HCT116 (cell line): ENCODE data around the gene DDX60. TPM values are rescaled to one million over a fixed set of nuclear protein-coding genes. Genes with fewer than 3 reads are reported as not detected.

ENCODE experiments used
- ATAC-seq: fragments of 200-7000 bp; cut with Tn5 transposase; 2 replicates; pipeline ENCODE4 v1.9.1; 2020; ENCODE audit warnings: mild to moderate bottlenecking, moderate library complexity
- BruUV-seq: library from RNA; stranded (reverse); fragments of 400-500 nt; replicated peaks from 2 replicates; lab custom pipeline; 2021; lab: Mats Ljungman, UMichigan
- CTCF ChIA-PET: fragments of 300-600 bp; sonication (Branson Sonifier 250); formaldehyde crosslinking; loops from one replicate; lab custom pipeline; 2021; ENCODE audit warnings: antibody characterized with exemption; lab: Charles Lee
- POLR2A ChIA-PET: fragments of 300-600, 350-600 bp; sonication (Branson Sonifier 250); formaldehyde crosslinking; loops from one replicate; lab custom pipeline; 2021; ENCODE audit warnings: antibody characterized with exemption; lab: Charles Lee
- RAD21 ChIA-PET, 2 experiments: fragments of 300-600 bp; sonication (Branson Sonifier 250); formaldehyde crosslinking; loops; one replicate each; lab custom pipeline; 2023; ENCODE audit warnings: low total read pairs in 2 of 2; ENCODE audit not compliant: uncharacterized antibody in 2 of 2, unreplicated experiment in 2 of 2, low non-redundant PET in 1 of 2; lab: Charles Lee
- DNase-seq: peaks from one replicate; pipeline ENCODE4 v3.0.0-alpha.2; 2010; ENCODE audit warnings: low read depth, low spot score
- H2AFZ ChIP-seq: fragments of 200-600 bp; shearing (Covaris generic), sonication (generic); 2 replicates; pipeline ENCODE4 v1.6.1; 2017; ENCODE audit warnings: low read depth, mixed run types, mixed read lengths, antibody characterized with exemption, low read length; ENCODE audit not compliant: poor library complexity, severe bottlenecking
- H3K27ac ChIP-seq: 2 replicates; pipeline ENCODE4 v1.5.1; 2012; ENCODE audit warnings: low read depth, low read length
- H3K27me3 ChIP-seq: fragments of 200-600 bp; sonication (generic); 2 replicates; pipeline ENCODE4 v1.6.1; 2016; ENCODE audit warnings: mixed run types, low read length, mixed read lengths; ENCODE audit not compliant: insufficient read depth
- H3K36me3 ChIP-seq, 2 experiments: fragments of 200-500 bp in 1 of 2; fragments of 200-600 bp in 1 of 2; sonication (Bioruptor generic) in 1 of 2; sonication (generic) in 1 of 2; 2 replicates each; pipeline versions ENCODE4 v1.5.1 to v1.6.1; 2014 to 2016; ENCODE audit warnings: low read length in 2 of 2, inconsistent platforms in 1 of 2, mixed read lengths in 1 of 2, mixed run types in 1 of 2; ENCODE audit not compliant: insufficient read depth in 2 of 2, control insufficient read depth in 1 of 2
- H3K4me1 ChIP-seq, 2 experiments: fragments of 200-600 bp in 1 of 2; sonication (generic) in 1 of 2; 2 replicates each; pipeline versions ENCODE4 v1.5.1 to v1.6.1; 2012 to 2017; ENCODE audit warnings: low read length in 2 of 2, inconsistent platforms in 1 of 2, mild to moderate bottlenecking in 1 of 2, mixed read lengths in 1 of 2, mixed run types in 1 of 2, moderate library complexity in 1 of 2; ENCODE audit not compliant: insufficient read depth in 2 of 2, control insufficient read depth in 1 of 2
- H3K4me2 ChIP-seq: fragments of 200-600 bp; sonication (generic); 2 replicates; pipeline ENCODE4 v1.6.1; 2017; ENCODE audit warnings: mixed run types, low read length, mixed read lengths
- H3K4me3 ChIP-seq, 2 experiments: fragments of 200-600 bp in 1 of 2; sonication (generic) in 1 of 2; replicated peaks in 1 of 2; 2 replicates each; pipeline ENCODE4 v1.5.1; 2011 to 2016; ENCODE audit warnings: low read length in 2 of 2, control low read depth in 1 of 2, low read depth in 1 of 2, mild to moderate bottlenecking in 1 of 2, mixed read lengths in 1 of 2, mixed run types in 1 of 2
- H3K79me2 ChIP-seq: fragments of 200-600 bp; sonication (generic); 2 replicates; pipeline ENCODE4 v1.6.1; 2017; ENCODE audit warnings: mild to moderate bottlenecking, mixed run types, low read length, moderate library complexity, mixed read lengths; ENCODE audit not compliant: insufficient read depth
- H3K9ac ChIP-seq: fragments of 200-600 bp; sonication (generic); 2 replicates; pipeline ENCODE4 v1.6.1; 2016; ENCODE audit warnings: low read length, mixed read lengths
- H3K9me2 ChIP-seq: fragments of 200-600 bp; sonication (generic), shearing (Covaris generic); 2 replicates; pipeline ENCODE4 v1.6.1; 2017; ENCODE audit warnings: mixed run types, mild to moderate bottlenecking, moderate library complexity; ENCODE audit not compliant: insufficient read depth
- H3K9me3 ChIP-seq, 2 experiments: fragments of 200-500 bp in 1 of 2; fragments of 200-600 bp in 1 of 2; sonication (Bioruptor generic) in 1 of 2; sonication (generic) in 1 of 2; 2 replicates each; pipeline ENCODE4 v1.6.1; 2014 to 2017; ENCODE audit warnings: low read length in 2 of 2, mixed read lengths in 2 of 2, inconsistent platforms in 1 of 2, low read depth in 1 of 2, mild to moderate bottlenecking in 1 of 2, mixed run types in 1 of 2, moderate library complexity in 1 of 2; ENCODE audit not compliant: control insufficient read depth in 1 of 2, insufficient read depth in 1 of 2
- H4K20me1 ChIP-seq: fragments of 200-600 bp; sonication (generic), shearing (Covaris generic); 2 replicates; pipeline ENCODE4 v1.6.1; 2017; ENCODE audit warnings: mixed run types, mild to moderate bottlenecking, moderate library complexity; ENCODE audit not compliant: insufficient read depth
- CEBPB ChIP-seq: IDR thresholded peaks from 2 replicates; pipeline ENCODE4 v1.6.1; 2012; ENCODE audit warnings: low read depth
- ELF1 ChIP-seq: IDR thresholded peaks from 2 replicates; pipeline ENCODE4 v1.6.1; 2012; ENCODE audit warnings: low read depth, borderline replicate concordance
- EZH2 ChIP-seq: fragments of 200-600 bp; sonication (generic); IDR thresholded peaks from 2 replicates; pipeline ENCODE4 v1.6.1; 2017; ENCODE audit warnings: antibody characterized with exemption, mixed run types
- JUND ChIP-seq: IDR thresholded peaks from 2 replicates; pipeline ENCODE4 v1.6.1; 2012
- SP1 ChIP-seq: IDR thresholded peaks from 2 replicates; pipeline ENCODE4 v1.6.1; 2012; ENCODE audit warnings: low read depth
- SRF ChIP-seq: IDR thresholded peaks from 2 replicates; pipeline ENCODE4 v1.6.1; 2012; ENCODE audit warnings: low read depth
- TCF7L2 ChIP-seq: IDR thresholded peaks from 2 replicates; pipeline ENCODE4 v1.7.0; 2011; ENCODE audit warnings: borderline replicate concordance, inconsistent platforms; ENCODE audit not compliant: insufficient read depth, insufficient read length; ENCODE audit errors: extremely low read depth
- ZNF274 ChIP-seq: fragments of 200-500 bp; sonication (Bioruptor generic); IDR thresholded peaks from 2 replicates; pipeline ENCODE4 v1.6.1; 2014; ENCODE audit warnings: mild to moderate bottlenecking, low read depth, low read length, inconsistent platforms
- intact Hi-C: fragments of 100-400 bp; cut with micrococcal nuclease; formaldehyde crosslinking; loops from 2 replicates; pipeline ENCODE4 v1.10.0; 2022
- total RNA-seq: library from RNA; stranded (reverse); gene quantifications from one replicate; pipeline ENCODE4 v1.2.1, GENCODE V29; 2021; ENCODE audit not compliant: unreplicated experiment
- TF ChIP-seq, protein P1 (sequence below): IDR thresholded peaks from 2 replicates; pipeline ENCODE4 v1.6.1; 2012

Gene DDX60
- total RNA-seq, 1 experiment from 2014 or later = 6.5 TPM

DNA sequence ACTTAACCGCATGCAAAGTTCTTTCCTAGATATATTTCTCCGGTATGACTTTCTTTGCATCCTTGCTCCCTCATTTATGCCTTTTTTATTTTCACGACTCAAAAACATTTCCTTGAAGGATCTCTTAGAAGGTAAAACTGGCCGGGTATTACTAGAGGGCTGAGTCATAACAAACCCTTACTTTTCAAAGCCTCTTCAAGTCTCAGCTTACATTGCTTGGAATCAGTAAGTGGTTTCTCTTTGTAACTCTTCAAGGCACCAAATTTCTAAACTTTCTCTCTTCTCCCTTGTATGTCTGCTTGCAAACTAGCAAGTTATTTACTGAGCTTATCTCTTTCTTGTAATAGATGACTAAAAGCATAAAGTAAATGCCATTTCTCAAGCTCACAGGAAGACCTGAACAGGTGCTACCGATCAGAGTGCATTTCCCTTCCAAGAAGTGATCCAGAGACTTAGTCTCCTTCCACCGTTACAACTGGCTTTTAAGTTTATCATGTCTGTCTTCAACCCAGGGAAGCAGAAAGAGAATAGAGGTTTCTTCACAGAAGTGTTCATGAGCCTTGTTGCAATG lies 150.8 kb downstream of the DDX60 start:
- H4K20me1 ChIP-seq = no peaks in the 10 kb centered on the region
- H3K9me3 ChIP-seq = no peaks in the 10 kb centered on the region
- ChIA-PET POLR2A (no interaction called here), CTCF (no interaction called here), RAD21 (no interaction called here)
- no peak overlapping the region for H3K4me2 ChIP-seq
- no peaks in the 10 kb centered on the region; the same call in 1 of the 2 replicates for H3K9me2 ChIP-seq
- intact Hi-C loops = no loop called here
- no peaks in the 10 kb centered on the region for H3K4me1 ChIP-seq
- no peaks in the 10 kb centered on the region for H3K79me2 ChIP-seq
- TF ChIP-seq SP1 = no peak
- no peak for TF ChIP-seq JUND
- TF ChIP-seq ELF1 = no peak
- TF ChIP-seq, protein P1, sequence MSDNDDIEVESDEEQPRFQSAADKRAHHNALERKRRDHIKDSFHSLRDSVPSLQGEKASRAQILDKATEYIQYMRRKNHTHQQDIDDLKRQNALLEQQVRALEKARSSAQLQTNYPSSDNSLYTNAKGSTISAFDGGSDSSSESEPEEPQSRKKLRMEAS = no peak
- TF ChIP-seq ZNF274 = no peak
- TF ChIP-seq EZH2 = no peak
- TF ChIP-seq SRF = no peak
- no peak for TF ChIP-seq CEBPB
- TF ChIP-seq TCF7L2 = no peak
- no peak for ATAC-seq
- H3K36me3 ChIP-seq = peaks cover 0 to 3% of the 10 kb centered on the region in 2 experiments; a peak in 1 of 4 replicates
- no peak for DNase-seq
- no peak overlapping the region for H2AFZ ChIP-seq
- H3K4me3 ChIP-seq = no peak overlapping the region
- no peaks in the 10 kb centered on the region for H3K27me3 ChIP-seq
- BruUV-seq = no TSS peak
- H3K27ac ChIP-seq = no peak overlapping the region
- H3K9ac ChIP-seq = no peak overlapping the region

Other genes starting within 250 kb of the DDX60 start
- 15.1 TPM for gene ANXA10, start 226.2 kb downstream of the DDX60 start, total RNA-seq
- gene DDX60L, start 161.7 kb upstream of the DDX60 start, total RNA-seq = 99.1 TPM
- 166 TPM for gene PALLD, start 178.3 kb upstream of the DDX60 start, total RNA-seq